ENCODE results near the gene ATP10D. TPM values are rescaled to one million over a fixed set of nuclear protein-coding genes. Genes with fewer than 3 reads are reported as not detected.

ATP10D gene
- total and polyA plus RNA-seq, 8 donors: 28.7 to 45.9 (median 32.3) TPM

DNA sequence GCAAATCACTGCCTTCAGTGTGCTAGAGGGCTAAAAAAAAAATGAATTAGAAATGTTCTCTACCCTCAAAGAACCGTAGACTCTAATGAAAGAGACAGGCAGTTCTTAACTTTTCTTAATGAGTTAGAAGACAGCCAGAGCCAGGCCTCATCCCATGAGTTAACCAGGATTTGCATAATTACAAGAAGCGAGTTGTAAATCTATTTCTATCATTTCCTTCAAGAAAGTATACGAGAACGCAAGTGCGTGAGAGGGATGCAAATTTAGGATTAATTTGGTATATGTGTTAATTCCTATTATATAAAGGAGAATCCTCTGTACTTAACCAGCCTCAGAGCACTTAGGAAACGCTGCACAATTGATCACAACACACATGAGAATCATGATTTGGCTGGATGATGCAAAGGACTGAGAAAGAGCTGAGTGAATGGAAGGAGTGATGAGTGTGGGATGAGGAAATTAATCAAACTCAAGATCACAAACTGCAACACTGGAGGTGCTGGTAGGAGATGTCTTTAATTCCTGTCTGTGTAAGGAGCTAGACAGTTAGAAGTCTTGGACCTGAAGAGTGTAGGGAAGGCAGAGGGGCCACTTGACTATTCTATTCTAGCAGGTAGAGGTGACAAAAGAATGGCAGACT is 157.2 kb downstream of the ATP10D start:
- H3K4me3 ChIP-seq: no peak overlapping the region
- no peak for ATAC-seq
- H3K4me1 ChIP-seq: no peaks in the 10 kb centered on the region
- intact Hi-C loops (cut with DNase I): no loop called here
- peaks cover 0 to 2% of the 10 kb centered on the region in 2 donors for H3K9me3 ChIP-seq
- DNase-seq: no peak
- no peak overlapping the region for H3K27ac ChIP-seq
- no peaks in the 10 kb centered on the region for H3K27me3 ChIP-seq
- TF ChIP-seq, protein P1, sequence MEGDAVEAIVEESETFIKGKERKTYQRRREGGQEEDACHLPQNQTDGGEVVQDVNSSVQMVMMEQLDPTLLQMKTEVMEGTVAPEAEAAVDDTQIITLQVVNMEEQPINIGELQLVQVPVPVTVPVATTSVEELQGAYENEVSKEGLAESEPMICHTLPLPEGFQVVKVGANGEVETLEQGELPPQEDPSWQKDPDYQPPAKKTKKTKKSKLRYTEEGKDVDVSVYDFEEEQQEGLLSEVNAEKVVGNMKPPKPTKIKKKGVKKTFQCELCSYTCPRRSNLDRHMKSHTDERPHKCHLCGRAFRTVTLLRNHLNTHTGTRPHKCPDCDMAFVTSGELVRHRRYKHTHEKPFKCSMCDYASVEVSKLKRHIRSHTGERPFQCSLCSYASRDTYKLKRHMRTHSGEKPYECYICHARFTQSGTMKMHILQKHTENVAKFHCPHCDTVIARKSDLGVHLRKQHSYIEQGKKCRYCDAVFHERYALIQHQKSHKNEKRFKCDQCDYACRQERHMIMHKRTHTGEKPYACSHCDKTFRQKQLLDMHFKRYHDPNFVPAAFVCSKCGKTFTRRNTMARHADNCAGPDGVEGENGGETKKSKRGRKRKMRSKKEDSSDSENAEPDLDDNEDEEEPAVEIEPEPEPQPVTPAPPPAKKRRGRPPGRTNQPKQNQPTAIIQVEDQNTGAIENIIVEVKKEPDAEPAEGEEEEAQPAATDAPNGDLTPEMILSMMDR (IDR thresholded peaks at IDR 0.05): no peak
- no peaks in the 10 kb centered on the region for H3K36me3 ChIP-seq

Other genes with a start within 250 kb of the ATP10D start
- gene COMMD8, start 21.6 kb upstream of the ATP10D start, total RNA-seq: 10 to 100 TPM; 20.1 to 22.1 TPM
- gene COMMD8, start 21.6 kb upstream of the ATP10D start, polyA plus RNA-seq (ENCODE audit: insufficient read length in 6 of 6): 10 to 100 TPM; 18.9 to 21.5 (median 19.5) TPM